Measurements from ENCODE around the gene NEU4.

The NEU4 gene

DNA sequence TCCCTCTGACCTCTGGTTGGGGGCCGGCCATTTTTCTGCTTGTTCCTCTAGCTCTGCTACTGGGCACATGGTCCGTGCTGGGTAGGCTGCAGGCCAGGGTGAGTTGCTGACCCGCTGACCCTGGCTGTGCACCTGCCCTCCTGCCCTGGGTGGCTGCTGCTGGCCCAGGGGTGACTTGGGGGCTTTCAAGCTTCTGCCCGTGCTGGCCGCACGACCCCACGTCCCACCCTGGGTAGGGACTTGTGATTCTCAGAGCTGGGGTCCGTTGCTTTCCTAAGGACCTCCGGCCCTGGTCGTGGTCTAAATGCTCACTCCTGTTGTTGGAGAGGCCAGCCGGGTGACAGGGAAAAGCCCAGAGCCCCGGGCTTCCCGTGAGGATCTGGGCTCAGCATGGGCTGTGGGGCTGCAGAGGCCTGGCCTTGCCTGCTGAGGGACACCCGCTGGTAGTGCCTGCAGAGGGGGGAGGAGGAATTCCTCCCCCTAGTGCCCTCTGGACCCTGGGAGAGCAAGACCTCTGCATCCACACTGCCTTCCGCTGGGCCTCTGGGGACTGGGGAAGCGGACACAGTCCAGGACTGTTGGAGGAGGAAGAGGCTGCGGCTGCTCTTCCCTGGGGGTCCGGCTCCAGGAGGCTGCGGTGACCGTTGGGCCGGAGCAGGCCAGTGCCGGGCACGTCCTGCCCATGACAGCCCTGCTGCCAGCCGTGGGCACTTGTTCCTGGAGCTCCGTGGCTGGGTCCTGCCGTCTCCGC lies 38.6 kb upstream of the NEU4 start:
- TF ChIP-seq FOXP2 (optimal IDR thresholded peaks at IDR 0.05; ENCODE audit: borderline replicate concordance, extremely low read depth, extremely low read length, insufficient read depth) (no peak), SIN3A (IDR thresholded peaks at IDR 0.05; ENCODE audit: borderline replicate concordance, insufficient read depth, low read length) (no peak), TAF1 (IDR thresholded peaks at IDR 0.05; ENCODE audit: borderline replicate concordance, insufficient read depth, low read length) (no peak), POLR2AphosphoS5 (IDR thresholded peaks at IDR 0.05; ENCODE audit: low read depth, low read length) (no peak)
- TF ChIP-seq, protein P1, sequence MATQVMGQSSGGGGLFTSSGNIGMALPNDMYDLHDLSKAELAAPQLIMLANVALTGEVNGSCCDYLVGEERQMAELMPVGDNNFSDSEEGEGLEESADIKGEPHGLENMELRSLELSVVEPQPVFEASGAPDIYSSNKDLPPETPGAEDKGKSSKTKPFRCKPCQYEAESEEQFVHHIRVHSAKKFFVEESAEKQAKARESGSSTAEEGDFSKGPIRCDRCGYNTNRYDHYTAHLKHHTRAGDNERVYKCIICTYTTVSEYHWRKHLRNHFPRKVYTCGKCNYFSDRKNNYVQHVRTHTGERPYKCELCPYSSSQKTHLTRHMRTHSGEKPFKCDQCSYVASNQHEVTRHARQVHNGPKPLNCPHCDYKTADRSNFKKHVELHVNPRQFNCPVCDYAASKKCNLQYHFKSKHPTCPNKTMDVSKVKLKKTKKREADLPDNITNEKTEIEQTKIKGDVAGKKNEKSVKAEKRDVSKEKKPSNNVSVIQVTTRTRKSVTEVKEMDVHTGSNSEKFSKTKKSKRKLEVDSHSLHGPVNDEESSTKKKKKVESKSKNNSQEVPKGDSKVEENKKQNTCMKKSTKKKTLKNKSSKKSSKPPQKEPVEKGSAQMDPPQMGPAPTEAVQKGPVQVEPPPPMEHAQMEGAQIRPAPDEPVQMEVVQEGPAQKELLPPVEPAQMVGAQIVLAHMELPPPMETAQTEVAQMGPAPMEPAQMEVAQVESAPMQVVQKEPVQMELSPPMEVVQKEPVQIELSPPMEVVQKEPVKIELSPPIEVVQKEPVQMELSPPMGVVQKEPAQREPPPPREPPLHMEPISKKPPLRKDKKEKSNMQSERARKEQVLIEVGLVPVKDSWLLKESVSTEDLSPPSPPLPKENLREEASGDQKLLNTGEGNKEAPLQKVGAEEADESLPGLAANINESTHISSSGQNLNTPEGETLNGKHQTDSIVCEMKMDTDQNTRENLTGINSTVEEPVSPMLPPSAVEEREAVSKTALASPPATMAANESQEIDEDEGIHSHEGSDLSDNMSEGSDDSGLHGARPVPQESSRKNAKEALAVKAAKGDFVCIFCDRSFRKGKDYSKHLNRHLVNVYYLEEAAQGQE (IDR thresholded peaks at IDR 0.05; ENCODE audit: insufficient read depth in 1 of 2, low read depth in 2 of 2, low read length in 2 of 2): no peak

DNA sequence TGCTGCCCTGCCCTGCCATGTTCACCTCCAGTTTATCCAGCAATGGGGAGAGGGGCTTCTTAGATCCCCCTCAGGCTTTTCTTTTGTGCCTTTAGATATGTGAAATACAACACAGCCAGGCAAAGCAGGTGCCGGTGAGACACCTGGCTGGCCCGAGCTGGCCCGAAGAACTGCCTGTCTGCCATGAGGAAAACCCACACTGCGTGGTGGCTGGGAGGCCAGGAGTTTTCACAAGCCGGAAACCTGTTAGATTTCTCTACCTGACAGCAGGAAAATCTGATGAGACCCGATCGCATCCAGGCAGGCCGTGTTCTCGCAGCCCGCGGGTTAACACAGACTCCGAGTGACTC lies 38.1 kb upstream of the NEU4 start:
- TF ChIP-seq POLR2AphosphoS5 (IDR thresholded peaks at IDR 0.05; ENCODE audit: low read depth, low read length) (no peak), FOXP2 (optimal IDR thresholded peaks at IDR 0.05; ENCODE audit: borderline replicate concordance, extremely low read depth, extremely low read length, insufficient read depth) (no peak), SIN3A (IDR thresholded peaks at IDR 0.05; ENCODE audit: borderline replicate concordance, insufficient read depth, low read length) (no peak), TAF1 (IDR thresholded peaks at IDR 0.05; ENCODE audit: borderline replicate concordance, insufficient read depth, low read length) (no peak)
- TF ChIP-seq, protein P1 (IDR thresholded peaks at IDR 0.05; ENCODE audit: insufficient read depth in 1 of 2, low read depth in 2 of 2, low read length in 2 of 2): no peak

DNA sequence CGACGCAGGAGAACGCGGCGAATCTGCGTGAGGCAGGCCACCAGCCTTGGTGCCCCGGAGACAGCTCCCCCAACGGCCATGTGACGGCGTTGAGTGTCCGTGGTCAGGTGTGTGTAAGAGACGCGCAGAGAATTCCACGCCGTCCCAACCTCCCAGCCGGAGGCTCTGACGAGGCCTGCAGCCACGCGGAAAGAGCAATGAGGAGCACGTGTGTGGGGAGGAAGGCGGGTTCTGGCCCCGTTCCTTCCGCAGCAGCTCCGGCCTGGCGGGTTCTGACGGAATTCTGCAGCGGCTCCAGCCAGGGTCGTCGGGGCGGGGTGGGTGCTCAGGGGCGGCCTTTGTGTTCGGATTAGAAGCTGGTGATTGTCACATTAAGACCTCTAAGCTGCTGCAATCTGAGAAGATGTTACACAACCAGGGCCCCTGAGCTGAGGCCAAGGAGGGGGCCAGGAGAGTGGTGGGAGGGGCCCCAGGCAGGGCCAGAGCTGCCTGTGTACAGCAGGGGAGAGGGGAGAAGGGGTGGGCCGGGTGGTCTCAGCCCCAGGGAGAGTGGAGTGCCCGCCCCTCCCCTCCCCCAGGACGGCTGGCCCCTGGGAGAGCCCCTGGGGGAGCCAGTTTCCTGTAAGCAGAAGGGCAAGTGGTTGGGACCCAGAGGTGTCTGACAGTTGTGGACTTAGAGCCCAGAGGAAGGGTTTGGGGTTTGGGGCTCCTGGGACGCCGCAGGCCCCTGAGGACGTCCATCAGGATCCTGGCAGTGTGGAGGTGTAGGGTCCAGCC lies 37.5 kb upstream of the NEU4 start:
- TF ChIP-seq, protein P1 (IDR thresholded peaks at IDR 0.05; ENCODE audit: insufficient read depth in 1 of 2, low read depth in 2 of 2, low read length in 2 of 2): no peak
- TF ChIP-seq POLR2AphosphoS5 (IDR thresholded peaks at IDR 0.05; ENCODE audit: low read depth, low read length) (no peak), FOXP2 (optimal IDR thresholded peaks at IDR 0.05; ENCODE audit: borderline replicate concordance, extremely low read depth, extremely low read length, insufficient read depth) (no peak), TAF1 (IDR thresholded peaks at IDR 0.05; ENCODE audit: borderline replicate concordance, insufficient read depth, low read length) (no peak), SIN3A (IDR thresholded peaks at IDR 0.05; ENCODE audit: borderline replicate concordance, insufficient read depth, low read length) (no peak)

DNA sequence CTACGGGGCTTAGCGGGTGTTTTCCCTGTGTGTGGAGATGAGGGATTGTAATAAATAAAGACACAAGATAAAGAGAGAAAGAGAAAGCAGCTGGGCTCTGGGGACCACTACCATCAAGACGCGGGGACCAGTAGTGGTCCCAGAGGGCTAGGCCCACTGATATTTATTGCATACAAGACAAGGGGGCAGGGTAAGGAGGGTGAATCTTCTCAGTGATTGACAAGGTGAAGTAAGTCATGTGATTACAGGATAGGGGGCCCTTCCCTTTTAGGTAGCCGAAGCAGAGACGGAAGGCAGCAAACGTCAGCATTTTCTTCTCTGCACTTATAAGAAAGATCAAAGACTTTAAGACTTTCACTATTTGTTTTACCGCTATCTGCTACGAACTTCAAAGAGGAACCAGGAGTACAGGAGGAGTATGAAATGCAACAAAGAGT lies 36.9 kb upstream of the NEU4 start:
- TF ChIP-seq SIN3A (IDR thresholded peaks at IDR 0.05; ENCODE audit: borderline replicate concordance, insufficient read depth, low read length): no peak
- no peak for TF ChIP-seq TAF1 (IDR thresholded peaks at IDR 0.05; ENCODE audit: borderline replicate concordance, insufficient read depth, low read length)

DNA sequence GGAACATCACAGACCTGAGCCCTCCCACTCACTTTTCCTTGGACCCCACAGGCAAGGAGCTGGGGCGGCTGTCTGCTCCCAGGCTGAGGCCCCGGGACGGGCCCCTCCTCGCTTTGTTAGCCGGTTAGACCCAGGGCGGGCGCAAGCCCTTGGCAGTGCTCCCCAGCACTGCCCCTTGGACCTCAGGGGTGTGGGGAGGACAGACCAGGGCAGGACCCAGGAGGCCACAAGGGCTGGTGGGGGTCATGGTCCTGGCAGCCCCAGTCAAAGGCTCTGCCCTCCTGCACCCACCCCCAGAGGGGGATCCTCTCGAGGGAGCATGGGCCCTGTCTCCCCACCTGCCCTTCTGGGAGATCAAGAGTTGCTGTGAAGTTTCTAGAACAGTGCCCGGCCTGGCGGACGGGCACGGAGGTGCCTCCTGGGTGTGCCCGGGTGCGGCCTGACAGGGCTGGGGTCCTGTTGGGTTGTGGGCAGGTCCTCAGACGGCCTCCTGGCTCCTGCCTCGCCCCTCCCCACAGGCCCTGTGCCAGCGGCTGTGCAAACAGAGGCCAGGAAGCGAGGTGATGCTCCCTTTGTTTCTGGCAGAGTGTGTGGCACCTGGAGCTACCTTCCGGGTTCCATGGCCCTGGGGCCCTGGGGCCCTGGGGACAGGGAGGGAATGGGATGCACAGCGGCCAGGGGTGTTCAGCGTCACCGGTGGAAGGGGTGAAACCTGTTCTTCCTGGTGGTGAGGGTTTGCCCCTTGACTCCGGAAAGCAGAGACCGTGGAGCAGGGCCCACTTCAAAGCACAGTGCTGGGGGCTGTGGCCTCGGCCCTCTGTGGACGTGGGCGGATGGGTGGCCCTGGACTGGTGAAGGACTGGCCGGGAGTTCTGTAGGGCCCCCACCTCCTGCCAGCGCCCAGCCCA lies 35.2 kb upstream of the NEU4 start:
- no peak for TF ChIP-seq SIN3A (IDR thresholded peaks at IDR 0.05; ENCODE audit: borderline replicate concordance, insufficient read depth, low read length)
- TF ChIP-seq, protein P1 (IDR thresholded peaks at IDR 0.05; ENCODE audit: insufficient read depth in 1 of 2, low read depth in 2 of 2, low read length in 2 of 2): no peak
- TF ChIP-seq FOXP2 (optimal IDR thresholded peaks at IDR 0.05; ENCODE audit: borderline replicate concordance, extremely low read depth, extremely low read length, insufficient read depth): no peak
- no peak for TF ChIP-seq TAF1 (IDR thresholded peaks at IDR 0.05; ENCODE audit: borderline replicate concordance, insufficient read depth, low read length)
- TF ChIP-seq POLR2AphosphoS5 (IDR thresholded peaks at IDR 0.05; ENCODE audit: low read depth, low read length): no peak

All from PFSK-1 (cell line).